Measurements from ENCODE around the gene CCDC85B. TPM values are rescaled to one million over a fixed set of nuclear protein-coding genes. Genes with fewer than 3 reads are reported as not detected.

The CCDC85B gene
- total and polyA plus RNA-seq, 2 of the 13 experiments (the other 11 are each of a cell fraction or from before 2014, with no cell fraction given): 8.2 to 19.5 TPM

GRCh38 chr11:65860278-65861164, 30.0 kb upstream of the CCDC85B start, which contains the start of gene MUS81 (continued):
- TF ChIP-seq HBP1 (CRISPR knock-in tag; IDR thresholded peaks at IDR 0.05; ENCODE audit: low read depth): peak; percentile 79; the same call in 1 of the 2 replicates
- TF ChIP-seq, protein P1, sequence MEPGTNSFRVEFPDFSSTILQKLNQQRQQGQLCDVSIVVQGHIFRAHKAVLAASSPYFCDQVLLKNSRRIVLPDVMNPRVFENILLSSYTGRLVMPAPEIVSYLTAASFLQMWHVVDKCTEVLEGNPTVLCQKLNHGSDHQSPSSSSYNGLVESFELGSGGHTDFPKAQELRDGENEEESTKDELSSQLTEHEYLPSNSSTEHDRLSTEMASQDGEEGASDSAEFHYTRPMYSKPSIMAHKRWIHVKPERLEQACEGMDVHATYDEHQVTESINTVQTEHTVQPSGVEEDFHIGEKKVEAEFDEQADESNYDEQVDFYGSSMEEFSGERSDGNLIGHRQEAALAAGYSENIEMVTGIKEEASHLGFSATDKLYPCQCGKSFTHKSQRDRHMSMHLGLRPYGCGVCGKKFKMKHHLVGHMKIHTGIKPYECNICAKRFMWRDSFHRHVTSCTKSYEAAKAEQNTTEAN (CRISPR knock-in tag; conservative IDR thresholded peaks at IDR 0.05): no peak; the same call in none of the 2 replicates
- peak; percentile 78; the same call in 1 of the 2 replicates for TF ChIP-seq ZNF788 (CRISPR knock-in tag; IDR thresholded peaks at IDR 0.05; ENCODE audit: borderline replicate concordance)
- TF ChIP-seq CREBL2 (CRISPR knock-in tag; IDR thresholded peaks at IDR 0.05; ENCODE audit: borderline replicate concordance): no peak
- TF ChIP-seq, protein P2, sequence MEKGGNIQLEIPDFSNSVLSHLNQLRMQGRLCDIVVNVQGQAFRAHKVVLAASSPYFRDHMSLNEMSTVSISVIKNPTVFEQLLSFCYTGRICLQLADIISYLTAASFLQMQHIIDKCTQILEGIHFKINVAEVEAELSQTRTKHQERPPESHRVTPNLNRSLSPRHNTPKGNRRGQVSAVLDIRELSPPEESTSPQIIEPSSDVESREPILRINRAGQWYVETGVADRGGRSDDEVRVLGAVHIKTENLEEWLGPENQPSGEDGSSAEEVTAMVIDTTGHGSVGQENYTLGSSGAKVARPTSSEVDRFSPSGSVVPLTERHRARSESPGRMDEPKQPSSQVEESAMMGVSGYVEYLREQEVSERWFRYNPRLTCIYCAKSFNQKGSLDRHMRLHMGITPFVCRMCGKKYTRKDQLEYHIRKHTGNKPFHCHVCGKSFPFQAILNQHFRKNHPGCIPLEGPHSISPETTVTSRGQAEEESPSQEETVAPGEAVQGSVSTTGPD (CRISPR knock-in tag; IDR thresholded peaks at IDR 0.05): no peak
- TF ChIP-seq ZFX (CRISPR knock-in tag; IDR thresholded peaks at IDR 0.05; ENCODE audit: low read depth): peak; percentile 69; the same call in 1 of the 2 replicates
- no peak for TF ChIP-seq PCBP1 (IDR thresholded peaks at IDR 0.05; ENCODE audit: borderline replicate concordance, low read depth, low read length)
- TF ChIP-seq, protein P3, sequence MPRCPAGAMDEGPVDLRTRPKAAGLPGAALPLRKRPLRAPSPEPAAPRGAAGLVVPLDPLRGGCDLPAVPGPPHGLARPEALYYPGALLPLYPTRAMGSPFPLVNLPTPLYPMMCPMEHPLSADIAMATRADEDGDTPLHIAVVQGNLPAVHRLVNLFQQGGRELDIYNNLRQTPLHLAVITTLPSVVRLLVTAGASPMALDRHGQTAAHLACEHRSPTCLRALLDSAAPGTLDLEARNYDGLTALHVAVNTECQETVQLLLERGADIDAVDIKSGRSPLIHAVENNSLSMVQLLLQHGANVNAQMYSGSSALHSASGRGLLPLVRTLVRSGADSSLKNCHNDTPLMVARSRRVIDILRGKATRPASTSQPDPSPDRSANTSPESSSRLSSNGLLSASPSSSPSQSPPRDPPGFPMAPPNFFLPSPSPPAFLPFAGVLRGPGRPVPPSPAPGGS (CRISPR knock-in tag; IDR thresholded peaks at IDR 0.05): no peak; the same call in 1 of the 2 replicates
- peak; percentile 99 for TF ChIP-seq ZNF574 (CRISPR knock-in tag; IDR thresholded peaks at IDR 0.05)
- peak; percentile 41 for TF ChIP-seq POGK (CRISPR knock-in tag; conservative IDR thresholded peaks at IDR 0.05)
- no peak for TF ChIP-seq SYNCRIP (IDR thresholded peaks at IDR 0.05; ENCODE audit: insufficient read depth, low read depth, low read length)
- peak; percentile 53; the same call in 1 of the 2 replicates for TF ChIP-seq ESRRA (CRISPR knock-in tag; IDR thresholded peaks at IDR 0.05; ENCODE audit: low read depth)
- TF ChIP-seq, protein P4, sequence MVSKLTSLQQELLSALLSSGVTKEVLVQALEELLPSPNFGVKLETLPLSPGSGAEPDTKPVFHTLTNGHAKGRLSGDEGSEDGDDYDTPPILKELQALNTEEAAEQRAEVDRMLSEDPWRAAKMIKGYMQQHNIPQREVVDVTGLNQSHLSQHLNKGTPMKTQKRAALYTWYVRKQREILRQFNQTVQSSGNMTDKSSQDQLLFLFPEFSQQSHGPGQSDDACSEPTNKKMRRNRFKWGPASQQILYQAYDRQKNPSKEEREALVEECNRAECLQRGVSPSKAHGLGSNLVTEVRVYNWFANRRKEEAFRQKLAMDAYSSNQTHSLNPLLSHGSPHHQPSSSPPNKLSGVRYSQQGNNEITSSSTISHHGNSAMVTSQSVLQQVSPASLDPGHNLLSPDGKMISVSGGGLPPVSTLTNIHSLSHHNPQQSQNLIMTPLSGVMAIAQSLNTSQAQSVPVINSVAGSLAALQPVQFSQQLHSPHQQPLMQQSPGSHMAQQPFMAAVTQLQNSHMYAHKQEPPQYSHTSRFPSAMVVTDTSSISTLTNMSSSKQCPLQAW (CRISPR knock-in tag; IDR thresholded peaks at IDR 0.05): peak; percentile 37; the same call in 1 of the 2 replicates

All from HepG2 (cell line).